ENCODE results near the gene EZR. TPM values are rescaled to one million over a fixed set of nuclear protein-coding genes. Genes with fewer than 3 reads are reported as not detected.

Gene EZR
- total and polyA plus RNA-seq, 2 of the 13 experiments (the other 11 are each of a cell fraction or from before 2014, with no cell fraction given), result 34.7 to 60.3 TPM

DNA sequence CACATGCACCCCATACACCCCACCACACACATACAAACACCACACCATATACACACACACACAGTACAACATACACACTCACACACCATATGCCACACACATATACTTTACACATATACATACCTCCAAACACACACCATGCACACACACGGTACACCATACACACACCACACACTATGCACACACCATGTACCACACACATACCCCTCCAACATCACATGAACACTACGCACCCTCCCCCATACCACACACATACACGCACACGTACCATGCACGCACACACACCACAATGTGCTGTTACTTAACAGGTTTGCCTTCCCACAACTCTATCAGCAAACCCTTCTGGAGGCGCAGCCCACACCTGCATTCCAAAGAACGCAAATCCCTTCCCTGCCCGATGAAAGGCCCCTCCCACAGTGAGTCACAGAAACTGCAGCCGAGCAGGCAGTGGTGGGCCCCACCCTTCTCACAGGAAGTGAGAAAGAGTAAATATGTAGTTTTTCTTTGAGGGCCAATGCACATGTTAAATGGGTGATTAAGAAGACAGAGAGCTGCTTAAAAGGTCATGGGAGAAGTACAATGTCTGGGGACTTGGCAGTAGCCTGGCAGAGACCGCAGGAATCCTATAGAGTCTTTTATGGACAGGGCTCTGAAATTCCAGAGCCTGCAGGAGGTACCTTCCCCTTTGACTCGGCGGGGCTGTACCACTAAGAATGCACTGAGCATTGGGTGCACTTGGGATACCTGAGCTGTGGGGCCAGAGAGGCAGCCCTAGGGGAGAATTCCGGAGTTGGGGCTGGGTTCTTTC, 34.1 kb upstream of the EZR start (continued):
- TF ChIP-seq, protein P1, sequence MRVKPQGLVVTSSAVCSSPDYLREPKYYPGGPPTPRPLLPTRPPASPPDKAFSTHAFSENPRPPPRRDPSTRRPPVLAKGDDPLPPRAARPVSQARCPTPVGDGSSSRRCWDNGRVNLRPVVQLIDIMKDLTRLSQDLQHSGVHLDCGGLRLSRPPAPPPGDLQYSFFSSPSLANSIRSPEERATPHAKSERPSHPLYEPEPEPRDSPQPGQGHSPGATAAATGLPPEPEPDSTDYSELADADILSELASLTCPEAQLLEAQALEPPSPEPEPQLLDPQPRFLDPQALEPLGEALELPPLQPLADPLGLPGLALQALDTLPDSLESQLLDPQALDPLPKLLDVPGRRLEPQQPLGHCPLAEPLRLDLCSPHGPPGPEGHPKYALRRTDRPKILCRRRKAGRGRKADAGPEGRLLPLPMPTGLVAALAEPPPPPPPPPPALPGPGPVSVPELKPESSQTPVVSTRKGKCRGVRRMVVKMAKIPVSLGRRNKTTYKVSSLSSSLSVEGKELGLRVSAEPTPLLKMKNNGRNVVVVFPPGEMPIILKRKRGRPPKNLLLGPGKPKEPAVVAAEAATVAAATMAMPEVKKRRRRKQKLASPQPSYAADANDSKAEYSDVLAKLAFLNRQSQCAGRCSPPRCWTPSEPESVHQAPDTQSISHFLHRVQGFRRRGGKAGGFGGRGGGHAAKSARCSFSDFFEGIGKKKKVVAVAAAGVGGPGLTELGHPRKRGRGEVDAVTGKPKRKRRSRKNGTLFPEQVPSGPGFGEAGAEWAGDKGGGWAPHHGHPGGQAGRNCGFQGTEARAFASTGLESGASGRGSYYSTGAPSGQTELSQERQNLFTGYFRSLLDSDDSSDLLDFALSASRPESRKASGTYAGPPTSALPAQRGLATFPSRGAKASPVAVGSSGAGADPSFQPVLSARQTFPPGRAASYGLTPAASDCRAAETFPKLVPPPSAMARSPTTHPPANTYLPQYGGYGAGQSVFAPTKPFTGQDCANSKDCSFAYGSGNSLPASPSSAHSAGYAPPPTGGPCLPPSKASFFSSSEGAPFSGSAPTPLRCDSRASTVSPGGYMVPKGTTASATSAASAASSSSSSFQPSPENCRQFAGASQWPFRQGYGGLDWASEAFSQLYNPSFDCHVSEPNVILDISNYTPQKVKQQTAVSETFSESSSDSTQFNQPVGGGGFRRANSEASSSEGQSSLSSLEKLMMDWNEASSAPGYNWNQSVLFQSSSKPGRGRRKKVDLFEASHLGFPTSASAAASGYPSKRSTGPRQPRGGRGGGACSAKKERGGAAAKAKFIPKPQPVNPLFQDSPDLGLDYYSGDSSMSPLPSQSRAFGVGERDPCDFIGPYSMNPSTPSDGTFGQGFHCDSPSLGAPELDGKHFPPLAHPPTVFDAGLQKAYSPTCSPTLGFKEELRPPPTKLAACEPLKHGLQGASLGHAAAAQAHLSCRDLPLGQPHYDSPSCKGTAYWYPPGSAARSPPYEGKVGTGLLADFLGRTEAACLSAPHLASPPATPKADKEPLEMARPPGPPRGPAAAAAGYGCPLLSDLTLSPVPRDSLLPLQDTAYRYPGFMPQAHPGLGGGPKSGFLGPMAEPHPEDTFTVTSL (CRISPR knock-in tag; IDR thresholded peaks at IDR 0.05; ENCODE audit: borderline replicate concordance), result peak; percentile 59; the same call in 1 of the 2 replicates
- TF ChIP-seq ZBTB7B (CRISPR knock-in tag; IDR thresholded peaks at IDR 0.05) (peak; percentile 72), ZNF552 (CRISPR knock-in tag; IDR thresholded peaks at IDR 0.05; ENCODE audit: borderline replicate concordance) (no peak), ZNF792 (CRISPR knock-in tag; IDR thresholded peaks at IDR 0.05) (0 out of 2 replicates have a peak, but pooled peaks have one; percentile 48), KLF12 (CRISPR knock-in tag; IDR thresholded peaks at IDR 0.05; ENCODE audit: borderline replicate concordance) (0 out of 2 replicates have a peak, but pooled peaks have one; percentile 36), JDP2 (CRISPR knock-in tag; IDR thresholded peaks at IDR 0.05; ENCODE audit: borderline replicate concordance) (no peak), ZNF282 (IDR thresholded peaks at IDR 0.05; ENCODE audit: partially characterized antibody) (peak; percentile 96), ZBTB38 (CRISPR knock-in tag; IDR thresholded peaks at IDR 0.05) (0 out of 2 replicates have a peak, but pooled peaks have one; percentile 49), TBP (CRISPR knock-in tag; IDR thresholded peaks at IDR 0.05) (no peak), SIX4 (CRISPR knock-in tag; IDR thresholded peaks at IDR 0.05) (0 out of 2 replicates have a peak, but pooled peaks have one; percentile 28), RBM39 (IDR thresholded peaks at IDR 0.05; ENCODE audit: low read depth, low read length, poor library complexity, severe bottlenecking) (no peak), SALL2 (CRISPR knock-in tag; IDR thresholded peaks at IDR 0.05) (no peak), HDAC2 (CRISPR knock-in tag; IDR thresholded peaks at IDR 0.05) (peak; percentile 63)
- TF ChIP-seq, protein P2, sequence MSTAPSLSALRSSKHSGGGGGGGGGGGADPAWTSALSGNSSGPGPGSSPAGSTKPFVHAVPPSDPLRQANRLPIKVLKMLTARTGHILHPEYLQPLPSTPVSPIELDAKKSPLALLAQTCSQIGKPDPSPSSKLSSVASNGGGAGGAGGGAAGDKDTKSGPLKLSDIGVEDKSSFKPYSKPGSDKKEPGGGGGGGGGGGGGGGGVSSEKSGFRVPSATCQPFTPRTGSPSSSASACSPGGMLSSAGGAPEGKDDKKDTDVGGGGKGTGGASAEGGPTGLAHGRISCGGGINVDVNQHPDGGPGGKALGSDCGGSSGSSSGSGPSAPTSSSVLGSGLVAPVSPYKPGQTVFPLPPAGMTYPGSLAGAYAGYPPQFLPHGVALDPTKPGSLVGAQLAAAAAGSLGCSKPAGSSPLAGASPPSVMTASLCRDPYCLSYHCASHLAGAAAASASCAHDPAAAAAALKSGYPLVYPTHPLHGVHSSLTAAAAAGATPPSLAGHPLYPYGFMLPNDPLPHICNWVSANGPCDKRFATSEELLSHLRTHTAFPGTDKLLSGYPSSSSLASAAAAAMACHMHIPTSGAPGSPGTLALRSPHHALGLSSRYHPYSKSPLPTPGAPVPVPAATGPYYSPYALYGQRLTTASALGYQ (CRISPR knock-in tag; IDR thresholded peaks at IDR 0.05), result peak; percentile 84; the same call in 1 of the 2 replicates
- TF ChIP-seq, protein P3, sequence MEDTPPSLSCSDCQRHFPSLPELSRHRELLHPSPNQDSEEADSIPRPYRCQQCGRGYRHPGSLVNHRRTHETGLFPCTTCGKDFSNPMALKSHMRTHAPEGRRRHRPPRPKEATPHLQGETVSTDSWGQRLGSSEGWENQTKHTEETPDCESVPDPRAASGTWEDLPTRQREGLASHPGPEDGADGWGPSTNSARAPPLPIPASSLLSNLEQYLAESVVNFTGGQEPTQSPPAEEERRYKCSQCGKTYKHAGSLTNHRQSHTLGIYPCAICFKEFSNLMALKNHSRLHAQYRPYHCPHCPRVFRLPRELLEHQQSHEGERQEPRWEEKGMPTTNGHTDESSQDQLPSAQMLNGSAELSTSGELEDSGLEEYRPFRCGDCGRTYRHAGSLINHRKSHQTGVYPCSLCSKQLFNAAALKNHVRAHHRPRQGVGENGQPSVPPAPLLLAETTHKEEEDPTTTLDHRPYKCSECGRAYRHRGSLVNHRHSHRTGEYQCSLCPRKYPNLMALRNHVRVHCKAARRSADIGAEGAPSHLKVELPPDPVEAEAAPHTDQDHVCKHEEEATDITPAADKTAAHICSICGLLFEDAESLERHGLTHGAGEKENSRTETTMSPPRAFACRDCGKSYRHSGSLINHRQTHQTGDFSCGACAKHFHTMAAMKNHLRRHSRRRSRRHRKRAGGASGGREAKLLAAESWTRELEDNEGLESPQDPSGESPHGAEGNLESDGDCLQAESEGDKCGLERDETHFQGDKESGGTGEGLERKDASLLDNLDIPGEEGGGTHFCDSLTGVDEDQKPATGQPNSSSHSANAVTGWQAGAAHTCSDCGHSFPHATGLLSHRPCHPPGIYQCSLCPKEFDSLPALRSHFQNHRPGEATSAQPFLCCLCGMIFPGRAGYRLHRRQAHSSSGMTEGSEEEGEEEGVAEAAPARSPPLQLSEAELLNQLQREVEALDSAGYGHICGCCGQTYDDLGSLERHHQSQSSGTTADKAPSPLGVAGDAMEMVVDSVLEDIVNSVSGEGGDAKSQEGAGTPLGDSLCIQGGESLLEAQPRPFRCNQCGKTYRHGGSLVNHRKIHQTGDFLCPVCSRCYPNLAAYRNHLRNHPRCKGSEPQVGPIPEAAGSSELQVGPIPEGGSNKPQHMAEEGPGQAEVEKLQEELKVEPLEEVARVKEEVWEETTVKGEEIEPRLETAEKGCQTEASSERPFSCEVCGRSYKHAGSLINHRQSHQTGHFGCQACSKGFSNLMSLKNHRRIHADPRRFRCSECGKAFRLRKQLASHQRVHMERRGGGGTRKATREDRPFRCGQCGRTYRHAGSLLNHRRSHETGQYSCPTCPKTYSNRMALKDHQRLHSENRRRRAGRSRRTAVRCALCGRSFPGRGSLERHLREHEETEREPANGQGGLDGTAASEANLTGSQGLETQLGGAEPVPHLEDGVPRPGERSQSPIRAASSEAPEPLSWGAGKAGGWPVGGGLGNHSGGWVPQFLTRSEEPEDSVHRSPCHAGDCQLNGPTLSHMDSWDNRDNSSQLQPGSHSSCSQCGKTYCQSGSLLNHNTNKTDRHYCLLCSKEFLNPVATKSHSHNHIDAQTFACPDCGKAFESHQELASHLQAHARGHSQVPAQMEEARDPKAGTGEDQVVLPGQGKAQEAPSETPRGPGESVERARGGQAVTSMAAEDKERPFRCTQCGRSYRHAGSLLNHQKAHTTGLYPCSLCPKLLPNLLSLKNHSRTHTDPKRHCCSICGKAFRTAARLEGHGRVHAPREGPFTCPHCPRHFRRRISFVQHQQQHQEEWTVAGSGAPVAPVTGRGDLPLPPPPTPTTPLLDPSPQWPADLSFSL (CRISPR knock-in tag; IDR thresholded peaks at IDR 0.05), result peak; percentile 87
